ACHN (cell line): ENCODE results near the gene PHF21B.
"Not testable (repeated sequence)": the region's sequence is repeated elsewhere in the genome, so short reads cannot be mapped to it uniquely, and the experiment has no call there.

Experiments
- DNase-seq: peaks from one replicate; pipeline ENCODE4 v3.0.0-alpha.2; 2015
- in situ Hi-C: cut with HindIII; loops from 2 replicates; pipeline ENCODE4 v1.10.0; 2017; ENCODE audit warnings: low sequenced_read_pairs, low pct_ligation_motif_present, low pct_unique_long_range_greater_than_20kb

The PHF21B gene

DNA sequence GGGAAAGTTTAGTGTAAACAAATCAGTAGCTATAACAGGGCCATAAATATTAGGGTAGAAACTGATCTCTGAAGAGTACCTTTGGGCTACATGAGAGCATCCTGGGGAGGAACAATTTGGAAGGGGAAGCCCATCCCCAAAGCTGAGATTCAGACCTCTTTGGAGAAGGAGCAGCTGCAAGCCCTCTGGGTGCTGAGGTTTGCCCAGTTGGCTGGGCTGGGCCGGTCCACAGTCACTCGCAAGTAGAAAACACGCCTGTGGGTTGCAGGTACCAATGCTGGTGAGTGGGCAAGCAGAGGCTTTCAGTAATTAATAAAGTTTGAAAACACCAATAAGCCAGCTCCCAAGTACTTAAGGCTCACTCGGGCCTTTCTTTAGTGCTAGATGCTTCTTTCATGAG lies 132.9 kb downstream of the PHF21B start:
- in situ Hi-C loops = no loop called here
- no peak for DNase-seq

- in situ Hi-C loops = no loop called here
- no peak for DNase-seq
Observed at GRCh38 chr22:44871782-44872181, 138.0 kb downstream of the PHF21B start.

DNA sequence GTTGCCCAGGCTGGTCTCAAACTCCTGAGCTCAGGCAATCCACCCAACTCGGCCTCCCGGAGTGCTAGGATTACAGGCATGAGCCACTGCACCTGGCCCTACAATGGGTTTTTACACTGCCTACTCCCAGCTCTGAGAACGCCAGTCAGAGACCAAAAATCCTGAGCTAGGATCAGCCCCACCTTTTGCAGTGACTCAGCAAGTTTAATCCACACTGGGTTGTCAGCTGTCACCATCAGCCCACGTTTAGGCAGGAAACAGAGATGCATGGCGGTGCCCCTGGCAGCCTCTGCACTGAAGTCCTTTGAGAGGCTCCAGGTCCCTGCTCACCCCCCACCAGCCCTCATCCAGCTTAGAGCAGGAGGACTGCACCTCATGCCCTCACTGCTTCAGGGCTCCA lies 139.8 kb downstream of the PHF21B start:
- no peak for DNase-seq
- in situ Hi-C loops = no loop called here

GRCh38 chr22:44869196-44869595 lies 140.6 kb downstream of the PHF21B start:
- in situ Hi-C loops = no loop called here

DNA sequence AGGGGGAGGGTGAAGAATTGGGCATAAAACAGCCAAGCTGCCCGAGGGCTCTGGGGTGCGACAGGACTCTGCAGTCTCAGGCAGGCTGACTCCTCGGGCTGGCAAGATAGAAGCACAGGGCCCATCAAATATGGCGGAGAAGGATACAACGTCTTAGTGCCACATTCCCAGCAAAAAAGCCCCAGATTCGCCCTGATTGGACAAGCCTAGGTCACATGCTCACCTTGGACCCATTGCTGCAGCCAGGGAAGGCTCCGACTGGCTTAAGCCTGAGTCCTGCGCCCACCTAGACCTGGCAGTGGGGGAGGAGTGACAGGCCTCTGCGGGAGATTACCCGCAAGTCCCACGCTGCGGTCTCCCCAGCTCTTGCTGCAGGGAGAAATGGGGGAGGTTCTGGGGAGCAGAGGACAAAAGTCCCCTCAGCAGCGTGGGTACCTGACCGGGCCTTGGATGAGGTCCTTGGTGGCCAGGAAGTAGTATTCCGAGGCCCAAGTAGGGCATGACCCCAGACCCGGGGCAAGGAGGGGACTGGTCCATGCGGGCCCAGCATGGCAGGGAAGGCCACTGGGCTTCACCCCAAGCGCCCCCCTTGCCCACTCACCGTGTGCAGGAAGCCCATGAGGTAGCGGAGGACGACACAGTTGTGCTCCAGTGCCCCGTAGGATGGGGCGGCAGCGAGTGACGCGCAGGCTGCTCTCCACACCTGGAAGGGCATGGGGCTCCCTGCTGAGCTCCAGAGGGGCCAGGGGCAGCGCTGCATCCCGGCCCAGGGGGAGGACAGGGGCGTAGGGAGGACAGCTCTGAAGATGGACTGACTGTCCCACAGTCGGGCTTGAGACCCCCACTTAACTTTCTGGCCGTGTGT lies 144.4 kb downstream of the PHF21B start:
- DNase-seq = no peak
- in situ Hi-C loops = no loop called here

More at GRCh38 chr22:44869196-44869595, 140.6 kb downstream of the PHF21B start:
- no peak for DNase-seq

DNA sequence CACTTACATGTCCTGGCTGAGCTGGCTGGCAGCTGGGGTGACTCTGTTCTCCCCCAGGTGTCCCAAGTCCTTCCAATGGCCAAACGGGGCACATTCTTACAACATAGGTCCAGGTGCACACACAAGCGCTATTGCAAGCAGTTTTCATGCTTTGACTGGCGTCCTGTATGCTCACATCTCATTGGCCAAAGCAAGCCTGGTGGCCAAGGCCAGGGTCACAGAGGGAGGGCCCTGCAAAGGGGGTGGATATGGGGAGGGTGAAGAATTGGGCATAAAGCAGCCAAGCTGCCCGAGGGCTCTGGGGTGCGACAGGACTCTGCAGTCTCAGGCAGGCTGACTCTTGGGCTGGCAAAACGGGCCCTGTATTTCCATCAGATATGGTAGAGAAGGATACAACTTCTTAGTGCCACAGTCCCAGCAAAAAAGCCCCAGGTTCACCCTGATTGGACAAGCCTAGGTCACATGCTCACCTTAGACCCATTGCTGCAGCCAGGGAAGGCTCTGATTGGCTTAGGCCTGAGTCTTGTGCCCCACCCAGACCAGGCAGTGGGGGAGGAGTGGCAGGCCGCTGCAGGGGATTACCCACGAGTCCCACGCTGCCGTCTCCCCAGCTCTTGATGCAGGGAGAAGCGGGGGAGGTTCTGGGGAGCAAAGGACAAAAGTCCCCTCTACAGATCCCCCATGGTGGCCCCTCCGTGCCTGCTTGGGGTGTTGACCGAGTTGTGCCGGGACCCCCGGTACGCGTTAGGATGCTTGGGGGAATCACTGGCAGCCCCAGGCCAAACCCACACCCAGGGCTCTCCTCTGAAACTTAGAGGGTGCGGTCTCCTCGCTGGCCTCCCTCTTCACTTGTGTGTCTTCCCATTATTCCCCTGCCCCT lies 146.6 kb downstream of the PHF21B start:
- DNase-seq = no peak
- in situ Hi-C loops = no loop called here

GRCh38 chr22:44862281-44862680 lies 147.5 kb downstream of the PHF21B start:
- in situ Hi-C loops = no loop called here
- DNase-seq = no peak

GRCh38 chr22:44861245-44861644 lies 148.6 kb downstream of the PHF21B start:
- in situ Hi-C loops = no loop called here
- no peak for DNase-seq

DNA sequence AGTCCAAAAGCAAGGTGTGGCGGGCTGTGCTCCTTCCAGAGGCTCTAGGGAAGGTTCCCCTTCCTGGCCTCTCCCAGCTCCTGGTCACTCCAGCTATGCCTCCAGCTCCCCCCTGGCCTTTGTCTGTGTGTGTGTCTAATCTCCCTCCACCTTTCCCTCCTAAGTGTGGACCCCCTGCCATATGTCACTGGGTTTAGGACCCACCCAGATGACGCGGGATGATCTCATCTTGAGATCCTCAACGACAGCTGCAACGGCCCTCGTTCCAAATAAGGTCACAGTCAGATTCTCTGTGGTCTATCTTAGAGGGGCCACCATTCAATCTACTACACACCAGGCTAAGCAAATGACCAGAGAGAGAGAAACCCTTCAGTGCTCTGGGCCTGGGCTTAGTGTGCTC lies 149.5 kb downstream of the PHF21B start:
- no peak for DNase-seq
- in situ Hi-C loops = no loop called here

- in situ Hi-C loops = no loop called here
- no peak for DNase-seq
Observed at GRCh38 chr22:44859641-44860040, 150.2 kb downstream of the PHF21B start.

GRCh38 chr22:44858819-44859218 lies 151.0 kb downstream of the PHF21B start:
- DNase-seq, in situ Hi-C loops: not testable (repeated sequence)

DNA sequence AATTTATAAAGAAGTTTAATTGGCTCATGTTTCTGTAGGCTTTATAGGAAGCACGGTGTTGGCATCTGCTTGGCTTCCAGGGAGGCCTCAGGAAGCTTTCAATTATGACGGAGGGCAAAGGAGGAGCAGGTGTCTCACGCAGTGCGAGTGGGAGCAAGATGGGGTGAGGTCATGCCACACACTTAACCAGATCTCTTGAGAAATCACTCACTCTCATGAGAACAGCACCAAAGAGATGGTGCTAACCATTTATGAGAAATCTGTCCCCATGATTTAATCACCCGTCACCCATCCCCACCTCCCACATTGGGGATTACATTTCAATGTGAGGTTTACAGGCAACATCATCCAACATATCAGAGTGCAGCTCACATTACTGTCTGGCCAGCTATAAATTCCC lies 153.9 kb downstream of the PHF21B start:
- in situ Hi-C loops = no loop called here
- DNase-seq = no peak

DNA sequence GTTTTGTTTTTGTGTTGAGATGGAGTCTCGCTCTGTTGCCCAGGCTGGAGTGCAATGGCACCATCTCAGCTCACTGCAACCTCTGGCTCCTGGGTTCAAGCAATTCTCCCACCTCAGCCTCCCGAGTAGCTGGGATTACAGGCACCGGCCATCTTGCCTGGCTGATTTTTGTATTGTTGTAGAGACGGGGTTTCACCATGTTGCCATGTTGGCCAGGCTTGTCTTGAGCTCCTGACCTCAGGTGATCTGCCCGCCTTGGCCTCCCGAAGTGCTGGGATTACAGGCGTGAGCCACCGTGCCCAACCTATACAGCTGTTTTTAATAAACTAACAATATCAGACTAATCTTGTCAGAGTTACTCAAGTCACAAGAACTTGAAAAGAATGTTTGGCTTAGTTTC lies 155.2 kb downstream of the PHF21B start:
- DNase-seq, in situ Hi-C loops: not testable (repeated sequence)

DNA sequence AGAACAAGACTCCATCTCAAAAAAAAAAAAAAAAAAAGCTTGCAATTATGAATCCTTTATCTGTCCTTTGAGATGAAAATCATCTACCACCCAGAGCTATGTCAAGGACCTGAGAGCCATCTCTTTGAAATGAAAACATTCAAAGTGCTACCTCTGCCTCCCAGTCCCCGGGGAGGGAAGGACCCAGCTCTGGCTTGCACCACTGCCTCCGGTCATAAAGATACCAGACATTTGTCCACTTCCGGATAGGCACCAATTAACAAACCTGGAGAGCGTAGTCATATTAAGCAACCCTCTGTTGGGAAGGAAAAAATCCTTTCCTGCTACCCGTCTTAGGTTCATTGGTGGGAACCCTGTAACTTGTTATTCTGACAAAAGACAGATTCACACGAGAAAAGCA lies 158.9 kb downstream of the PHF21B start:
- no peak for DNase-seq
- in situ Hi-C loops = no loop called here

- in situ Hi-C loops = no loop called here
- no peak for DNase-seq
Observed at GRCh38 chr22:44848791-44849420, 160.9 kb downstream of the PHF21B start.

DNA sequence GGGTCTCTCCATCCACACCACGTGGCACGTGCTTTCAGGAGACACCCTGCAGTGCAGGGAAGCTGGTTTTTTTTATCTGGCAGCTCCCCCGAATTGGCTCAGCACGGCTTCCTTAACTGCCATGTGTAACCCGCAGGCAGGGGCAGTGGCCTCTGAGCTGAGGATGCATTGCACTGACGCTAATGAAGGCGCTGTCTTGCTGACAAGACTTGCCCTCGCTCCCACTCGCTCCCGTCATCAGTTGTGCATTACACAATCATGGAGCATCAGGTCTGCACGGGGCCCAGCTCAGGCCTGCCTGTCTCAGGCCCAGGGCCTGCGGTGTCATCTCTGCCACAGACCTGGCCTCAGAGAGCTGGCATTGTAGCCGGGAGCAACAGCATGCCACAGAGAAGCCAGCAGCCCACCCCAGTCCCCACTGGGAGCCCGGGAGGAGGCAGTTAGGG lies 161.5 kb downstream of the PHF21B start:
- in situ Hi-C loops = no loop called here
- no peak for DNase-seq

DNA sequence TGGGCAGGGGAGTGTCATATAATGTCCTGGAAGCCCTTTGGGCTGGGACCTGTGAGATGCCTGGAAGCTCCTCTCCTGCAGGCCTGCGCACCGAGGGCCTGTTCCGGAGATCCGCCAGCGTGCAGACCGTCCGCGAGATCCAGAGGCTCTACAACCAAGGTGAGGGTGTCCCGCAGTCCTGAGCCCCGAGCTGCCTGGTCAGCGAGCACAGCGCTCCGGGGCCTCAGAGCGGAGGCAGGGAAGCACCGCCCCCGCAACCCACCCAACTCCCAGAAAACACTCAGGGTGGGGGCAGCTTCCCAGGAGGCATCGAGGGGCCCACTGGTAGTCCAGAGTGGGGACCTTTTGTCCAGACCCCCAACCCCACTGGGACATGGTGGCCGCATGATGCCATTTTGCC lies 161.9 kb downstream of the PHF21B start:
- no peak for DNase-seq
- in situ Hi-C loops = no loop called here

- in situ Hi-C loops = no loop called here
- DNase-seq = no peak
Observed at GRCh38 chr22:44847380-44847779, 162.4 kb downstream of the PHF21B start.

DNA sequence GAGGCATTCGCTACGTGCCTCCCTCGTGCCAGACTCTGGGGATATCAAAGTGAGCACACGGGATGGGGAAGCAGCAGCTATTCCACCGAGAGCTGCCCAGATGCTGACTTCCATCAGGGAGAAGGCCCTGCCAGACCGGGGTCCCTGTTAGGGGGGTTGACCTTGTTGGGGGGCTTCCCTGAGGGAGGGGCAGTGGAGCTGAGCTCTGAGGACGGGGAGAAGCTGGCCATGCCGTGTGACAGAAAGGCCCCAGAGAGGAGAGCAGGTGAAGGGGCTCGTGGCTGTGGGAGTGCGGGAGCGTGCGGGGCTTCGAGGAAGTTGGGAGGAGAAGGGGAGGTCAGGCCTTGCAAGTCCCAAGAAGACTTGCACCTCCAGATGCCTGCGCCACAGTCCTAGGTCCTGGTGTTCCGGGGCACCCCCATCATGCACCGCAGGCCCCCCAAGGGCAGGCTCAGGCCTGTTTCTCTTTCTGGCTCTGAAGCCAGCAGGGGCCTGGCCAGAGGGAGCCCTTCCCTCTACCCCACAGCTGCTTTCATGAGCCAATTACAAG lies 163.0 kb downstream of the PHF21B start:
- DNase-seq = no peak
- in situ Hi-C loops = no loop called here
